Measurements from ENCODE around the gene NUCB2. TPM values are rescaled to one million over a fixed set of nuclear protein-coding genes. Genes with fewer than 3 reads are reported as not detected.

NUCB2 gene
- total and polyA plus RNA-seq, 2 of the 13 experiments (the other 11 are each of a cell fraction or from before 2014, with no cell fraction given), result 54.2 to 82.4 TPM

- TF ChIP-seq BCLAF1 (IDR thresholded peaks at IDR 0.05), result no peak
- no peak for TF ChIP-seq NR2F1 (CRISPR knock-in tag; IDR thresholded peaks at IDR 0.05)
- TF ChIP-seq ZBED4 (CRISPR knock-in tag; IDR thresholded peaks at IDR 0.05; ENCODE audit: borderline replicate concordance), result no peak
- peak; percentile 76; the same call in 1 of the 2 replicates for TF ChIP-seq ZNF556 (CRISPR knock-in tag; IDR thresholded peaks at IDR 0.05; ENCODE audit: borderline replicate concordance)
- TF ChIP-seq ZNF138 (CRISPR knock-in tag; IDR thresholded peaks at IDR 0.05; ENCODE audit: low read depth), result no peak
- no peak for TF ChIP-seq ZBTB37 (CRISPR knock-in tag; IDR thresholded peaks at IDR 0.05)
- TF ChIP-seq NAIF1 (CRISPR knock-in tag; IDR thresholded peaks at IDR 0.05; ENCODE audit: borderline replicate concordance), result no peak
- TF ChIP-seq ZNF678 (CRISPR knock-in tag; IDR thresholded peaks at IDR 0.05), result no peak
- TF ChIP-seq RFXANK (CRISPR knock-in tag; IDR thresholded peaks at IDR 0.05), result no peak
- peak; percentile 76; the same call in 1 of the 2 replicates for TF ChIP-seq ARID4A (CRISPR knock-in tag; IDR thresholded peaks at IDR 0.05; ENCODE audit: borderline replicate concordance)
- TF ChIP-seq TCF12 (IDR thresholded peaks at IDR 0.05), result no peak
- no peak for TF ChIP-seq TCF12 (CRISPR knock-in tag; IDR thresholded peaks at IDR 0.05)
- TF ChIP-seq MBNL3 (CRISPR knock-in tag; conservative IDR thresholded peaks at IDR 0.05), result no peak
- TF ChIP-seq PAF1 (CRISPR knock-in tag; IDR thresholded peaks at IDR 0.05), result no peak
- no peak for TF ChIP-seq HMG20A (CRISPR knock-in tag; IDR thresholded peaks at IDR 0.05; ENCODE audit: borderline replicate concordance)
Measured at GRCh38 chr11:17276236-17277023, at the start of gene NUCB2 (continued).
